ENCODE measurements around the gene TNFRSF21. TPM values are rescaled to one million over a fixed set of nuclear protein-coding genes. Genes with fewer than 3 reads are reported as not detected.
A peak's percentile ranks its signal among the peaks of the same experiment; 100 is the strongest.

Gene TNFRSF21, protein sequence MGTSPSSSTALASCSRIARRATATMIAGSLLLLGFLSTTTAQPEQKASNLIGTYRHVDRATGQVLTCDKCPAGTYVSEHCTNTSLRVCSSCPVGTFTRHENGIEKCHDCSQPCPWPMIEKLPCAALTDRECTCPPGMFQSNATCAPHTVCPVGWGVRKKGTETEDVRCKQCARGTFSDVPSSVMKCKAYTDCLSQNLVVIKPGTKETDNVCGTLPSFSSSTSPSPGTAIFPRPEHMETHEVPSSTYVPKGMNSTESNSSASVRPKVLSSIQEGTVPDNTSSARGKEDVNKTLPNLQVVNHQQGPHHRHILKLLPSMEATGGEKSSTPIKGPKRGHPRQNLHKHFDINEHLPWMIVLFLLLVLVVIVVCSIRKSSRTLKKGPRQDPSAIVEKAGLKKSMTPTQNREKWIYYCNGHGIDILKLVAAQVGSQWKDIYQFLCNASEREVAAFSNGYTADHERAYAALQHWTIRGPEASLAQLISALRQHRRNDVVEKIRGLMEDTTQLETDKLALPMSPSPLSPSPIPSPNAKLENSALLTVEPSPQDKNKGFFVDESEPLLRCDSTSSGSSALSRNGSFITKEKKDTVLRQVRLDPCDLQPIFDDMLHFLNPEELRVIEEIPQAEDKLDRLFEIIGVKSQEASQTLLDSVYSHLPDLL
- total RNA-seq (10 to 100 TPM; 27.4 to 34.2 TPM), polyA plus RNA-seq (ENCODE audit: insufficient read length in 2 of 2) (100 to 1,000 TPM in 1 of 2 donors, 10 to 100 TPM in 1; 88.6 to 126 TPM)
- long read RNA-seq, donor 1, transcript TNFRSF21-201 (6 exons, 3,595 nt) = major isoform, 17 of 17 reads
- long read RNA-seq, donor 1, partial matches to known transcripts = 0 of 17 reads
- long read RNA-seq, donor 1, other reads (novel, unspliced or antisense) = 0 of 17 reads
- long read RNA-seq, donor 2, transcript TNFRSF21-201 (6 exons, 3,595 nt) = major isoform, 8 of 21 reads
- long read RNA-seq, donor 2, partial matches to known transcripts = 13 of 21 reads
- long read RNA-seq, donor 2, other reads (novel, unspliced or antisense) = 0 of 21 reads
- long read RNA-seq, donor 3, transcript TNFRSF21-201 (6 exons, 3,595 nt) = major isoform, 8 of 49 reads
- long read RNA-seq, donor 3, partial matches to known transcripts = 41 of 49 reads
- long read RNA-seq, donor 3, other reads (novel, unspliced or antisense) = 0 of 49 reads
- long read RNA-seq, donor 4, partial matches to known transcripts = 0 of 4 reads
- long read RNA-seq, donor 4, other reads (novel, unspliced or antisense) = 0 of 4 reads

GRCh38 chr6:47309291-47310130 lies at the start of gene TNFRSF21:
Gene TNFRSF21 (minus strand): TSS chr6:47309905. CDS start chr6:47309511, 394 bp downstream.
- H3K36me3 ChIP-seq (ENCODE audit: control insufficient read depth, insufficient read depth, low read length) = no peaks in the 10 kb centered on the region
- no peaks in the 10 kb centered on the region for H3K9me3 ChIP-seq (ENCODE audit: control insufficient read depth, insufficient read depth, low read length)
- H3K27me3 ChIP-seq (ENCODE audit: control insufficient read depth, insufficient read depth, low read length) = no peaks in the 10 kb centered on the region
- peak within 1 kb of the TSS; percentile 78 for H3K4me3 ChIP-seq (ENCODE audit: low read depth, low read length)
- peak within 1 kb of the TSS; percentile 73 for H3K27ac ChIP-seq (ENCODE audit: low read depth, low read length)
- DNase-seq (ENCODE audit: low read depth in 4 of 6, low spot score in 6 of 6) = peak; percentile 85 to 98 (median 91)
- H3K4me1 ChIP-seq (ENCODE audit: control insufficient read depth, insufficient read depth, low read length) = peaks cover 10% of the 10 kb centered on the region
- under 1% methylated on average over 83 of the region's 86 CpGs for WGBS (ENCODE audit: insufficient coverage)

- Histone ChIP-seq H3K4me1 (ENCODE audit: control insufficient read depth, insufficient read depth, low read length) (no peaks in the 10 kb centered on the region), H3K27ac (ENCODE audit: low read depth, low read length) (no peak overlapping the region), H3K9me3 (ENCODE audit: control insufficient read depth, insufficient read depth, low read length) (no peaks in the 10 kb centered on the region), H3K36me3 (ENCODE audit: control insufficient read depth, insufficient read depth, low read length) (no peaks in the 10 kb centered on the region), H3K4me3 (ENCODE audit: low read depth, low read length) (no peak overlapping the region), H3K27me3 (ENCODE audit: control insufficient read depth, insufficient read depth, low read length) (no peaks in the 10 kb centered on the region)
- no peak for DNase-seq (ENCODE audit: low read depth in 4 of 6, low spot score in 6 of 6)
- no CpG with 5 or more reads among the region's 6 CpGs for WGBS (ENCODE audit: insufficient coverage)
Observed at GRCh38 chr6:47358440-47359225, 48.9 kb upstream of the TNFRSF21 start.

DNA sequence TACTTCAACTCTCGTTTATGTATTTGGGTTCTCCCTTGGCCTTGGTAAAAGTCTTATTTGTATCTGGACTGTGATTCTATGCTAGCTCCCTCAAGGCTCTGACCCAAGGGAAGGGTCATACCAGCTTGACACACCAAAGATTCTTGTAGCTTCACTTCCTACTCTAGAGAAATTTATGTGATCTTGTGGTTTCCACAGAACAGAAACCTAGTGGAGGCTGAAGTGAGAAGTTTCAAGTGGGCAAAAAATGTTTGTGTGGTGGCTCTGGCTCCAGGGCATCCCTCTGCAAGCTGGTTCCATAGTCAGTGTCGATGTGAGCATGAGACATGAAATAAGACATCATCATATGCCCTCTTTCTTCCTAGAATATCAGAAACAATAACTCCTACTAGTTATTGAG lies 48.1 kb upstream of the TNFRSF21 start:
- no peaks in the 10 kb centered on the region for H3K9me3 ChIP-seq (ENCODE audit: control insufficient read depth, insufficient read depth, low read length)
- no peaks in the 10 kb centered on the region for H3K4me1 ChIP-seq (ENCODE audit: control insufficient read depth, insufficient read depth, low read length)
- no peak for DNase-seq (ENCODE audit: low read depth in 4 of 6, low spot score in 6 of 6)
- no peak overlapping the region for H3K27ac ChIP-seq (ENCODE audit: low read depth, low read length)
- no CpG with 5 or more reads among the region's 2 CpGs for WGBS (ENCODE audit: insufficient coverage)
- H3K4me3 ChIP-seq (ENCODE audit: low read depth, low read length) = no peak overlapping the region
- H3K27me3 ChIP-seq (ENCODE audit: control insufficient read depth, insufficient read depth, low read length) = no peaks in the 10 kb centered on the region
- H3K36me3 ChIP-seq (ENCODE audit: control insufficient read depth, insufficient read depth, low read length) = no peaks in the 10 kb centered on the region

GRCh38 chr6:47355496-47355895 lies 45.8 kb upstream of the TNFRSF21 start:
- H3K9me3 ChIP-seq (ENCODE audit: control insufficient read depth, insufficient read depth, low read length) = no peaks in the 10 kb centered on the region
- no peaks in the 10 kb centered on the region for H3K4me1 ChIP-seq (ENCODE audit: control insufficient read depth, insufficient read depth, low read length)
- H3K4me3 ChIP-seq (ENCODE audit: low read depth, low read length) = no peak overlapping the region
- H3K36me3 ChIP-seq (ENCODE audit: control insufficient read depth, insufficient read depth, low read length) = no peaks in the 10 kb centered on the region
- no peaks in the 10 kb centered on the region for H3K27me3 ChIP-seq (ENCODE audit: control insufficient read depth, insufficient read depth, low read length)
- H3K27ac ChIP-seq (ENCODE audit: low read depth, low read length) = no peak overlapping the region
- DNase-seq (ENCODE audit: low read depth in 4 of 6, low spot score in 6 of 6) = peak in 1 of 6 donors; percentile 32

GRCh38 chr6:47353871-47354270 lies 44.2 kb upstream of the TNFRSF21 start:
- Histone ChIP-seq H3K4me1 (ENCODE audit: control insufficient read depth, insufficient read depth, low read length) (no peaks in the 10 kb centered on the region), H3K36me3 (ENCODE audit: control insufficient read depth, insufficient read depth, low read length) (no peaks in the 10 kb centered on the region), H3K4me3 (ENCODE audit: low read depth, low read length) (no peak overlapping the region), H3K27me3 (ENCODE audit: control insufficient read depth, insufficient read depth, low read length) (no peaks in the 10 kb centered on the region), H3K9me3 (ENCODE audit: control insufficient read depth, insufficient read depth, low read length) (no peaks in the 10 kb centered on the region), H3K27ac (ENCODE audit: low read depth, low read length) (no peak overlapping the region)
- DNase-seq (ENCODE audit: low read depth in 4 of 6, low spot score in 6 of 6) = peak in 1 of 6 donors; percentile 67
- WGBS (ENCODE audit: insufficient coverage) = no CpG with 5 or more reads among the region's 1 CpG

DNA sequence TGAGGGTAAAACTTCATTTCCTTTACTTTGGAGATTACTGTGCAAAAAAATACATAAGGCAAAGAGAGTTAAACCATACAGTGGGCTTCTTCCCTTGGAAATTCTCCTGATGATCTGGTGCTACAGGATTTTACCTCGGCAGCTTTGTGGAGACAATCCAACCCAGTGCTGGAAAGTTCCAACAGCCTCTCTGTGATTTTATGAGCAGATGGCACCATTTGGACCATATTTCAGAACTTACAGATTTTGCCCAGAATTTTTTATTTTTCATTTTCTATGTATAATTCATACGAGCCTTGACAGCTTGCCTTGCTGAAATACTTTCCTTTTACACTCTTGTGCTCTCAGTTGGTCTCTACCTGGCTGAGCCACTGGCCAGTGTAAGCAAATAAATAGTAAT lies 43.3 kb upstream of the TNFRSF21 start:
- Histone ChIP-seq H3K9me3 (ENCODE audit: control insufficient read depth, insufficient read depth, low read length) (no peaks in the 10 kb centered on the region), H3K27me3 (ENCODE audit: control insufficient read depth, insufficient read depth, low read length) (no peaks in the 10 kb centered on the region), H3K27ac (ENCODE audit: low read depth, low read length) (no peak overlapping the region), H3K4me1 (ENCODE audit: control insufficient read depth, insufficient read depth, low read length) (no peaks in the 10 kb centered on the region), H3K36me3 (ENCODE audit: control insufficient read depth, insufficient read depth, low read length) (no peaks in the 10 kb centered on the region), H3K4me3 (ENCODE audit: low read depth, low read length) (no peak overlapping the region)
- DNase-seq (ENCODE audit: low read depth in 4 of 6, low spot score in 6 of 6) = peak in 2 of 6 donors; percentile 6 to 87
- WGBS (ENCODE audit: insufficient coverage) = 86% methylated on average over 1 of the region's 2 CpGs

GRCh38 chr6:47352194-47352920 lies 42.7 kb upstream of the TNFRSF21 start:
- H3K9me3 ChIP-seq (ENCODE audit: control insufficient read depth, insufficient read depth, low read length) = no peaks in the 10 kb centered on the region
- no peaks in the 10 kb centered on the region for H3K27me3 ChIP-seq (ENCODE audit: control insufficient read depth, insufficient read depth, low read length)
- H3K36me3 ChIP-seq (ENCODE audit: control insufficient read depth, insufficient read depth, low read length) = no peaks in the 10 kb centered on the region
- no peaks in the 10 kb centered on the region for H3K4me1 ChIP-seq (ENCODE audit: control insufficient read depth, insufficient read depth, low read length)
- no peak for DNase-seq (ENCODE audit: low read depth in 4 of 6, low spot score in 6 of 6)
- no peak overlapping the region for H3K27ac ChIP-seq (ENCODE audit: low read depth, low read length)
- H3K4me3 ChIP-seq (ENCODE audit: low read depth, low read length) = no peak overlapping the region
- WGBS (ENCODE audit: insufficient coverage) = 90% methylated on average over 2 of the region's 5 CpGs

DNA sequence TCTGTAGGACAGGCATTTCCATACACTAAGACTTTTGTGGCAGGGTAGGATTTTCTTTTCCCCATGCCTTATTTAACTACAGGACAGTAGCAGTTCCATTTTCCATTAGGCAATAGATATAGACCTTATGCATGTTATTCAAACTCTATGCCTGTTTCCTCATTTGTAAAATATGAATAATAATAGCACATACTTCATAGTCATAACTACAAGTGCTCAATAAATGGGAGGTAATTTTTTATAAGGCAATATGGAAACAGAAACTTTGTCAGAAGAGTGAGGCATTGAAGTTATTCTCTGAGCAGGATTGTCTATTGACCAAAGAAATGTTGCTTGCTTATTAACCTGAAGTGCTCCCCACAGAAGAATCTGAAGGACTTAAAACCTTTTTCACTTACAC lies 41.9 kb upstream of the TNFRSF21 start:
- no peaks in the 10 kb centered on the region for H3K9me3 ChIP-seq (ENCODE audit: control insufficient read depth, insufficient read depth, low read length)
- no peak for DNase-seq (ENCODE audit: low read depth in 4 of 6, low spot score in 6 of 6)
- no peaks in the 10 kb centered on the region for H3K36me3 ChIP-seq (ENCODE audit: control insufficient read depth, insufficient read depth, low read length)
- H3K27me3 ChIP-seq (ENCODE audit: control insufficient read depth, insufficient read depth, low read length) = no peaks in the 10 kb centered on the region
- no peak overlapping the region for H3K27ac ChIP-seq (ENCODE audit: low read depth, low read length)
- H3K4me1 ChIP-seq (ENCODE audit: control insufficient read depth, insufficient read depth, low read length) = no peaks in the 10 kb centered on the region
- no peak overlapping the region for H3K4me3 ChIP-seq (ENCODE audit: low read depth, low read length)
